CD14-positive monocyte (primary cell): ENCODE measurements around the gene ARID1B. TPM values are rescaled to one million over a fixed set of nuclear protein-coding genes. Genes with fewer than 3 reads are reported as not detected.
A peak's percentile ranks its signal among the peaks of the same experiment; 100 is the strongest.

Experiments
- DNase-seq, 3 donors: peaks; one replicate each; pipeline ENCODE4 v3.0.0-alpha.2; 2011 to 2022
- H2AFZ ChIP-seq: 2 replicates; pipeline ENCODE4 v1.6.0; 2012; ENCODE audit warnings: mild to moderate bottlenecking, low read depth, low read length, inconsistent platforms; ENCODE audit not compliant: insufficient read depth, poor library complexity, severe bottlenecking
- H3K27ac ChIP-seq, 2 donors: 1 replicate in 1 of 2; 2 replicates in 1 of 2; pipeline ENCODE4 v1.5.1; 2012 to 2013; ENCODE audit warnings: low read length in 2 of 2, control low read depth in 1 of 2, inconsistent platforms in 1 of 2, low read depth in 1 of 2, mild to moderate bottlenecking in 1 of 2
- H3K27me3 ChIP-seq, 2 donors: one replicate each; pipeline versions ENCODE4 v1.6.0 to v1.6.1; 2011 to 2013; ENCODE audit warnings: low read length in 2 of 2; ENCODE audit not compliant: control insufficient read depth in 2 of 2, insufficient read depth in 2 of 2
- H3K36me3 ChIP-seq, 2 donors: replicated peaks in 1 of 2; 1 replicate in 1 of 2; 2 replicates in 1 of 2; pipeline versions ENCODE4 v1.5.1 to v1.6.1; 2012 to 2013; ENCODE audit warnings: low read length in 2 of 2, control low read depth in 1 of 2, inconsistent platforms in 1 of 2, mild to moderate bottlenecking in 1 of 2; ENCODE audit not compliant: insufficient read depth in 2 of 2, control insufficient read depth in 1 of 2
- H3K4me1 ChIP-seq, 2 donors: 1 replicate in 1 of 2; 2 replicates in 1 of 2; pipeline versions ENCODE4 v1.5.1 to v1.6.1; 2012 to 2013; ENCODE audit warnings: low read length in 2 of 2, control low read depth in 1 of 2, inconsistent platforms in 1 of 2, mild to moderate bottlenecking in 1 of 2, moderate library complexity in 1 of 2; ENCODE audit not compliant: insufficient read depth in 2 of 2, control insufficient read depth in 1 of 2
- H3K4me2 ChIP-seq: replicated peaks from 2 replicates; pipeline ENCODE3; 2012; ENCODE audit warnings: low read length, moderate library complexity, mild to moderate bottlenecking; ENCODE audit not compliant: poor library complexity, severe bottlenecking; ENCODE audit errors: extremely low read depth
- H3K4me3 ChIP-seq, 3 experiments: fragments of 200-600 bp in 1 of 3; sonication (generic) in 1 of 3; replicated peaks in 1 of 3; 1 replicate in 2 of 3; 2 replicates in 1 of 3; pipeline ENCODE4 v1.5.1; 2011 to 2013; ENCODE audit warnings: low read length in 3 of 3, mild to moderate bottlenecking in 3 of 3, control low read depth in 2 of 3, low read depth in 2 of 3, inconsistent platforms in 1 of 3, moderate library complexity in 1 of 3
- H3K79me2 ChIP-seq: 2 replicates; pipeline ENCODE4 v1.6.0; 2012; ENCODE audit warnings: mild to moderate bottlenecking, control low read depth, inconsistent platforms, low read length, moderate library complexity; ENCODE audit not compliant: insufficient read depth
- H3K9ac ChIP-seq: 2 replicates; pipeline ENCODE4 v1.6.0; 2017; ENCODE audit warnings: low read length, mild to moderate bottlenecking; ENCODE audit not compliant: insufficient read depth, poor library complexity, severe bottlenecking
- H3K9me3 ChIP-seq, 2 donors: replicated peaks in 1 of 2; 1 replicate in 1 of 2; 2 replicates in 1 of 2; pipeline versions ENCODE4 v1.5.1 to v1.6.1; 2012 to 2013; ENCODE audit warnings: low read length in 2 of 2, control low read depth in 1 of 2; ENCODE audit not compliant: control insufficient read depth in 1 of 2, insufficient read depth in 1 of 2
- H4K20me1 ChIP-seq: 2 replicates; pipeline ENCODE4 v1.6.0; 2012; ENCODE audit warnings: mild to moderate bottlenecking, low read length, control low read depth, moderate library complexity; ENCODE audit not compliant: insufficient read depth
- H3K27ac Mint-ChIP-seq, 7 donors: one replicate each; pipeline ENCODE4 v1.8.0; 2020; ENCODE audit warnings: mild to moderate bottlenecking in 7 of 7, mixed read lengths in 7 of 7, moderate library complexity in 6 of 7, inconsistent platforms in 2 of 7
- H3K27me3 Mint-ChIP-seq, 3 donors: one replicate each; pipeline ENCODE4 v1.8.0; 2021 to 2022; ENCODE audit warnings: low read depth in 3 of 3, mild to moderate bottlenecking in 3 of 3, mixed read lengths in 3 of 3, moderate library complexity in 3 of 3, inconsistent platforms in 1 of 3
- H3K36me3 Mint-ChIP-seq, 2 donors: one replicate each; pipeline ENCODE4 v1.8.0; 2020; ENCODE audit warnings: mixed read lengths in 2 of 2, inconsistent platforms in 1 of 2, mild to moderate bottlenecking in 1 of 2
- H3K4me1 Mint-ChIP-seq: one replicate; pipeline ENCODE4 v1.8.0; 2020; ENCODE audit warnings: mild to moderate bottlenecking, mixed read lengths
- H3K4me3 Mint-ChIP-seq, 2 donors: one replicate each; pipeline ENCODE4 v1.8.0; 2020; ENCODE audit warnings: mild to moderate bottlenecking in 2 of 2, mixed read lengths in 2 of 2, moderate library complexity in 1 of 2
- H3K9me3 Mint-ChIP-seq, 7 donors: one replicate each; pipeline ENCODE4 v1.8.0; 2020 to 2022; ENCODE audit warnings: mixed read lengths in 7 of 7, mild to moderate bottlenecking in 6 of 7, moderate library complexity in 6 of 7, inconsistent platforms in 2 of 7
- CTCF ChIP-seq: fragments of 200-600 bp; IDR thresholded peaks from one replicate; pipeline ENCODE4 v1.8.0; 2022; ENCODE audit warnings: antibody characterized with exemption, mild to moderate bottlenecking
- WGBS: methylation state at CpG from one replicate; pipeline ENCODE4 v1.1.5; 2013; ENCODE audit warnings: missing lambda C conversion rate; ENCODE audit not compliant: insufficient coverage; 5-methylcytosine and 5-hydroxymethylcytosine counted together
- intact Hi-C, 2 donors: fragments of 100-400 bp; cut with micrococcal nuclease; formaldehyde crosslinking; loops; one replicate each; pipeline versions ENCODE4 v1.15.0 to v1.15.1; 2023
- polyA plus RNA-seq, 3 donors: library from polyadenylated mRNA; depleted of rRNA in 1 of 3; unstranded in 2 of 3; stranded (reverse) in 1 of 3; fragments of 300-500 nt in 2 of 3; fragments of >200 nt in 1 of 3; fragmentation: Illumina TruSeq in 2 of 3; gene quantifications; 1 replicate in 2 of 3; 2 replicates in 1 of 3; pipeline ENCODE4 v1.2.3, GENCODE V29; 2012 to 2021

The ARID1B gene
- polyA plus RNA-seq, 3 donors = 3.2 to 22.1 (median 3.8) TPM

- Histone ChIP-seq H3K9me3 (no peaks in the 10 kb centered on the region), H3K36me3 (peaks cover 13 to 15% of the 10 kb centered on the region in 2 donors), H3K9ac (no peak overlapping the region), H4K20me1 (peaks cover 92% of the 10 kb centered on the region), H3K27ac (no peak overlapping the region), H3K4me2 (no peak overlapping the region), H3K4me1 (no peaks in the 10 kb centered on the region), H3K79me2 (peaks cover 97% of the 10 kb centered on the region), H3K4me3 (no peak overlapping the region), H2AFZ (no peak overlapping the region), H3K27me3 (no peaks in the 10 kb centered on the region)
- DNase-seq = no peak
- no peaks in the 10 kb centered on the region for H3K9me3 Mint-ChIP-seq
- intact Hi-C loops = loop anchor here in 1 of 2 donors (5.0 kb wide), 1 partner anchor 37 kb away; no protein-coding TSS in a partner anchor
- no peak overlapping the region for H3K27ac Mint-ChIP-seq
- peaks cover 26% of the 10 kb centered on the region for H3K4me1 Mint-ChIP-seq
- no CpG with 5 or more reads among the region's 3 CpGs for WGBS
- peaks cover 21 to 26% of the 10 kb centered on the region in 2 donors for H3K36me3 Mint-ChIP-seq
- H3K4me3 Mint-ChIP-seq = no peak overlapping the region
- TF ChIP-seq CTCF = no peak
- peaks cover 0 to 2% (median 0%) of the 10 kb centered on the region in 3 donors for H3K27me3 Mint-ChIP-seq
Observed at GRCh38 chr6:156825475-156825874, 48.3 kb downstream of the ARID1B start.

GRCh38 chr6:156826290-156826955 is 49.2 kb downstream of the ARID1B start:
- H4K20me1 ChIP-seq = peaks cover 90% of the 10 kb centered on the region
- H3K27ac ChIP-seq = peak overlapping the region in 1 of 2 donors; percentile 15
- no peak overlapping the region for H3K4me3 ChIP-seq
- DNase-seq = no peak
- intact Hi-C loops = loop anchor here in 1 of 2 donors (5.0 kb wide), 1 partner anchor 36 kb away; no protein-coding TSS in a partner anchor
- no peak overlapping the region for H3K9ac ChIP-seq
- peaks cover 13 to 15% of the 10 kb centered on the region in 2 donors for H3K36me3 ChIP-seq
- Mint-ChIP-seq H3K27ac (peak overlapping the region in 1 of 7 donors; percentile 67), H3K27me3 (peaks cover 0 to 2% (median 0%) of the 10 kb centered on the region in 3 donors), H3K4me3 (no peak overlapping the region), H3K9me3 (no peaks in the 10 kb centered on the region), H3K36me3 (peaks cover 28 to 32% of the 10 kb centered on the region in 2 donors), H3K4me1 (peaks cover 26% of the 10 kb centered on the region)
- H3K4me1 ChIP-seq = no peaks in the 10 kb centered on the region
- 95% methylated on average over 6 of the region's 10 CpGs for WGBS
- H3K27me3 ChIP-seq = no peaks in the 10 kb centered on the region
- H3K4me2 ChIP-seq = no peak overlapping the region
- TF ChIP-seq CTCF = no peak
- no peaks in the 10 kb centered on the region for H3K9me3 ChIP-seq
- peaks cover 92% of the 10 kb centered on the region for H3K79me2 ChIP-seq
- no peak overlapping the region for H2AFZ ChIP-seq
